Endothelial cell of umbilical vein (primary cell): Measurements from ENCODE around the gene ARTN. TPM values are rescaled to one million over a fixed set of nuclear protein-coding genes. Genes with fewer than 3 reads are reported as not detected.

Source experiments
- BruUV-seq: library from RNA; stranded (reverse); fragments of 400-500 nt; replicated peaks from 2 replicates; lab custom pipeline; 2021; lab: Mats Ljungman, UMichigan
- CTCF ChIA-PET: fragments of 300-600, 350-600 bp; sonication (Branson Sonifier 250); formaldehyde crosslinking; loops from one replicate; lab custom pipeline; 2021; ENCODE audit warnings: antibody characterized with exemption, inconsistent platforms; lab: Charles Lee
- POLR2A ChIA-PET: fragments of 300-600, 350-600 bp; sonication (Branson Sonifier 250); formaldehyde crosslinking; loops from one replicate; lab custom pipeline; 2021; ENCODE audit warnings: antibody characterized with exemption, inconsistent platforms; lab: Charles Lee
- DNase-seq: peaks from one replicate; pipeline ENCODE4 v3.0.0-alpha.2; 2011; ENCODE audit warnings: low read depth, low spot score
- FAIRE-seq: peaks from 2 replicates; lab custom pipeline; 2011; peaks lifted over from hg19 to GRCh38; lab: Jason Lieb, UNC
- H2AFZ ChIP-seq: 2 replicates; pipeline ENCODE4 v1.6.0; 2012; ENCODE audit warnings: low read depth, low read length, control low read depth, inconsistent platforms
- H3K27ac ChIP-seq: 2 replicates; pipeline ENCODE4 v1.5.1; 2011; ENCODE audit warnings: low read depth, mild to moderate bottlenecking, control low read depth, low read length, moderate library complexity; ENCODE audit not compliant: insufficient read depth
- H3K27me3 ChIP-seq, 2 experiments: 2 replicates each; pipeline versions ENCODE4 v1.6.0 to v1.6.1; 2011; ENCODE audit warnings: low read length in 2 of 2, mixed read lengths in 1 of 2; ENCODE audit not compliant: control insufficient read depth in 2 of 2, insufficient read depth in 2 of 2
- H3K36me3 ChIP-seq, 2 experiments: 2 replicates in 1 of 2; 3 replicates in 1 of 2; pipeline ENCODE4 v1.5.1; 2011; ENCODE audit warnings: low read length in 2 of 2, mild to moderate bottlenecking in 1 of 2, moderate library complexity in 1 of 2; ENCODE audit not compliant: control insufficient read depth in 2 of 2, insufficient read depth in 2 of 2; ENCODE audit errors: extremely low read depth in 1 of 2
- H3K4me1 ChIP-seq: 3 replicates; pipeline ENCODE4 v1.5.1; 2011; ENCODE audit warnings: mild to moderate bottlenecking, low read length; ENCODE audit not compliant: control insufficient read depth, insufficient read depth; ENCODE audit errors: extremely low read depth
- H3K4me2 ChIP-seq: 2 replicates; pipeline ENCODE4 v1.6.1; 2011; ENCODE audit warnings: low read length, control low read depth, mixed read lengths; ENCODE audit not compliant: insufficient read depth
- H3K4me3 ChIP-seq, 3 experiments: fragments of 200-600 bp in 1 of 3; sonication (generic), shearing (Covaris generic) in 1 of 3; replicated peaks in 1 of 3; 2 replicates each; pipeline ENCODE4 v1.5.1; 2011 to 2016; ENCODE audit warnings: control low read depth in 3 of 3, low read length in 3 of 3, mild to moderate bottlenecking in 2 of 3, inconsistent platforms in 1 of 3, low read depth in 1 of 3, moderate library complexity in 1 of 3; ENCODE audit not compliant: insufficient read depth in 1 of 3
- H3K79me2 ChIP-seq: 2 replicates; pipeline ENCODE4 v1.6.0; 2012; ENCODE audit warnings: low read length, inconsistent platforms; ENCODE audit not compliant: control insufficient read depth, insufficient read depth
- H3K9ac ChIP-seq: replicated peaks from 2 replicates; pipeline ENCODE3; 2011; ENCODE audit warnings: low read length, control low read depth; ENCODE audit not compliant: insufficient read depth; ENCODE audit errors: extremely low read depth
- H3K9me1 ChIP-seq: replicated peaks from 3 replicates; pipeline ENCODE4 v1.6.0; 2011; ENCODE audit warnings: mild to moderate bottlenecking, low read length; ENCODE audit not compliant: control insufficient read depth, insufficient read depth; ENCODE audit errors: extremely low read depth
- H3K9me3 ChIP-seq: replicated peaks from 2 replicates; pipeline ENCODE4 v1.5.1; 2012; ENCODE audit warnings: low read length, inconsistent platforms; ENCODE audit not compliant: control insufficient read depth, insufficient read depth
- H4K20me1 ChIP-seq: replicated peaks from 2 replicates; pipeline ENCODE3; 2011; ENCODE audit warnings: mild to moderate bottlenecking, low read length; ENCODE audit not compliant: control insufficient read depth, insufficient read depth; ENCODE audit errors: extremely low read depth
- EZH2 ChIP-seq: IDR thresholded peaks from 2 replicates; pipeline ENCODE4 v1.6.1; 2012; ENCODE audit warnings: borderline replicate concordance, low read depth, mild to moderate bottlenecking, moderate library complexity, low read length, inconsistent platforms; ENCODE audit not compliant: severe bottlenecking
- FOS ChIP-seq: IDR thresholded peaks from 2 replicates; pipeline ENCODE4 v1.6.1; 2011; ENCODE audit warnings: mild to moderate bottlenecking, low read length, moderate library complexity, borderline replicate concordance; ENCODE audit not compliant: insufficient read depth
- GATA2 ChIP-seq: IDR thresholded peaks from 2 replicates; pipeline ENCODE4 v1.7.0; 2011; ENCODE audit warnings: low read depth, mild to moderate bottlenecking, moderate library complexity, mixed read lengths, low read length; ENCODE audit not compliant: insufficient read length, insufficient read depth
- JUN ChIP-seq: IDR thresholded peaks from 2 replicates; pipeline ENCODE4 v1.6.1; 2011; ENCODE audit warnings: borderline replicate concordance, low read depth; ENCODE audit not compliant: insufficient read length, insufficient read depth
- MYC ChIP-seq: IDR thresholded peaks from one replicate; pipeline ENCODE4 v1.6.1; 2011; ENCODE audit warnings: mild to moderate bottlenecking, low read depth, low read length
- POLR2A ChIP-seq: IDR thresholded peaks from 2 replicates; pipeline ENCODE4 v1.6.1; 2012; ENCODE audit warnings: low read depth, mild to moderate bottlenecking, control low read depth, low read length
- POLR2AphosphoS5 ChIP-seq: IDR thresholded peaks from 2 replicates; pipeline ENCODE4 v1.6.1; 2012; ENCODE audit warnings: low read depth, mild to moderate bottlenecking, control low read depth, low read length, moderate library complexity; ENCODE audit not compliant: insufficient read depth
- dilution Hi-C: fragments of 300-500 bp; cut with MboI; formaldehyde crosslinking; loops from one replicate; pipeline ENCODE4 v1.15.0; 2019; ENCODE audit warnings: low sequenced_read_pairs; ENCODE audit not compliant: extremely low pct_ligation_motif_present
- intact Hi-C: fragments of 100-400 bp; cut with micrococcal nuclease; formaldehyde crosslinking; loops from one replicate; pipeline ENCODE4 v1.10.0; 2022
- polyA plus RNA-seq, 4 experiments: library from polyadenylated mRNA; depleted of rRNA in 3 of 4; stranded (reverse) in 3 of 4; unstranded in 1 of 4; fragments of >200 nt; gene quantifications; 2 replicates each; pipeline versions ENCODE4 v1.2.1 to v1.2.3, GENCODE V29; 2011 to 2012; ENCODE audit warnings: missing spikeins in 1 of 4
- total RNA-seq: library from RNA; stranded (reverse); gene quantifications from 2 replicates; pipeline ENCODE4 v1.2.3, GENCODE V29; 2021
- TF ChIP-seq, protein P1 (sequence below), 2 donors: IDR thresholded peaks; 1 replicate in 1 of 2; 2 replicates in 1 of 2; pipeline ENCODE4 v1.5.1; 2011; ENCODE audit warnings: low read length in 2 of 2, mild to moderate bottlenecking in 2 of 2, moderate library complexity in 2 of 2, control low read depth in 1 of 2, inconsistent platforms in 1 of 2, low read depth in 1 of 2; ENCODE audit not compliant: insufficient read depth in 1 of 2; ENCODE audit errors: extremely low read depth in 1 of 2
- TF ChIP-seq, protein P2 (sequence below): IDR thresholded peaks from 2 replicates; pipeline ENCODE4 v1.6.1; 2011; ENCODE audit not compliant: insufficient read depth, insufficient read length

The ARTN gene
- total and polyA plus RNA-seq, 2 donors (not counting 3 experiments of a cell fraction or from before 2014, with no cell fraction given), result 0.11 to 0.18 TPM

DNA sequence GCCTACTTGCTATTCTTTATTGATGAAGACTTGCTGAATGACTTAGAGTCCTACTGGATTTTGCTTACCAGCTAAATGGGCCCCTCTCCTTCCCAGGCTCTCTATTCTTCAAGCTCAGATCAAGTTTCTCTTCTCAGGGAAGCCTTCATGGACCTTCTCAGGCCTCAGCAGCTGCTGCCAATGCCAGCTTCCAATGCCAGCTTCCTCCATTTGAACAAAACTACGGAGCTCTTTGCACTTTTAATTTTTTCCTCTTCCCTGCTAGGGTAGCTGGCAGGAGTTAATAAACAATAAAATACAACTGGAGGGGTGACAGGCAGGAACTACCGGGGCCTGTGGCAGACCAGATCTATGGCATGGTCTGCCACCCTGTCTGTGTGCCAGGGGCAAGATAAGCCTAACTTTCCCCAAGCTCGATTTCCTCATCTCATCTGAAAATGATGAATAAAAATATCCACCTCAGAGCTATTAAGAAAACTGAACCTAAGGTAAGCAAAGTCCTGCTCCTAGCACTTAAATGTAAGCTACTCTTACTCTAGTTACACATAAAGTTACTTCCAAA is 12.2 kb downstream of the ARTN start:
- intact Hi-C loops (loop anchor here (1.0 to 5.0 kb wide), 7 partner anchors 24 to 416 kb away; partner anchors contain the start of gene ATP6V0B), dilution Hi-C loops (loop anchor here (25.0 kb wide), 1 partner anchor 183 kb away; no protein-coding TSS in a partner anchor)
- Histone ChIP-seq H3K27ac (peak overlapping the region; percentile 5), H3K9ac (peak overlapping the region; percentile 97), H3K9me1 (no peaks in the 10 kb centered on the region), H3K36me3 (peaks cover 0 to 4% of the 10 kb centered on the region in 2 experiments), H3K4me2 (peak overlapping the region; percentile 95), H4K20me1 (no peaks in the 10 kb centered on the region), H3K27me3 (no peaks in the 10 kb centered on the region), H3K4me1 (peaks cover 20% of the 10 kb centered on the region), H3K79me2 (peaks cover 5% of the 10 kb centered on the region), H2AFZ (peak overlapping the region; percentile 99), H3K4me3 (peak overlapping the region; percentile 55 to 76 (median 67)), H3K9me3 (no peaks in the 10 kb centered on the region)
- DNase-seq (peak; percentile 13), FAIRE-seq (no peak)
- TF ChIP-seq GATA2 (no peak), POLR2A (no peak), FOS (no peak), EZH2 (no peak), MYC (no peak), JUN (no peak), POLR2AphosphoS5 (no peak)
- TF ChIP-seq, protein P1, sequence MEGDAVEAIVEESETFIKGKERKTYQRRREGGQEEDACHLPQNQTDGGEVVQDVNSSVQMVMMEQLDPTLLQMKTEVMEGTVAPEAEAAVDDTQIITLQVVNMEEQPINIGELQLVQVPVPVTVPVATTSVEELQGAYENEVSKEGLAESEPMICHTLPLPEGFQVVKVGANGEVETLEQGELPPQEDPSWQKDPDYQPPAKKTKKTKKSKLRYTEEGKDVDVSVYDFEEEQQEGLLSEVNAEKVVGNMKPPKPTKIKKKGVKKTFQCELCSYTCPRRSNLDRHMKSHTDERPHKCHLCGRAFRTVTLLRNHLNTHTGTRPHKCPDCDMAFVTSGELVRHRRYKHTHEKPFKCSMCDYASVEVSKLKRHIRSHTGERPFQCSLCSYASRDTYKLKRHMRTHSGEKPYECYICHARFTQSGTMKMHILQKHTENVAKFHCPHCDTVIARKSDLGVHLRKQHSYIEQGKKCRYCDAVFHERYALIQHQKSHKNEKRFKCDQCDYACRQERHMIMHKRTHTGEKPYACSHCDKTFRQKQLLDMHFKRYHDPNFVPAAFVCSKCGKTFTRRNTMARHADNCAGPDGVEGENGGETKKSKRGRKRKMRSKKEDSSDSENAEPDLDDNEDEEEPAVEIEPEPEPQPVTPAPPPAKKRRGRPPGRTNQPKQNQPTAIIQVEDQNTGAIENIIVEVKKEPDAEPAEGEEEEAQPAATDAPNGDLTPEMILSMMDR (IDR thresholded peaks at IDR 0.05; ENCODE audit: extremely low read depth in 1 of 2, insufficient read depth in 1 of 2, low read depth in 1 of 2, low read length in 2 of 2), result no peak
- TF ChIP-seq, protein P2, sequence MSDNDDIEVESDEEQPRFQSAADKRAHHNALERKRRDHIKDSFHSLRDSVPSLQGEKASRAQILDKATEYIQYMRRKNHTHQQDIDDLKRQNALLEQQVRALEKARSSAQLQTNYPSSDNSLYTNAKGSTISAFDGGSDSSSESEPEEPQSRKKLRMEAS, result no peak
- ChIA-PET POLR2A (no interaction called here), CTCF (interaction anchor here (0.8 to 7.2 kb wide), 8 partner anchors 10 to 181 kb away, joined by 3 to 93 read pairs (median 4); partner anchors contain the start of genes ARTN and DPH2)
- TSS peak; percentile 31 for BruUV-seq
